Trophoblast cell (in vitro differentiated cells and primary cell): ENCODE measurements around the gene MUC15.

Experiments used
- DNase-seq, 2 donors: peaks; one replicate each; pipeline ENCODE4 v3.0.0-alpha.2; 2016
- H2AFZ ChIP-seq: 2 replicates; pipeline ENCODE4 v1.6.1; 2013; ENCODE audit warnings: low read length, moderate library complexity, mild to moderate bottlenecking; ENCODE audit not compliant: insufficient read depth, poor library complexity
- H2AK5ac ChIP-seq: 2 replicates; pipeline ENCODE4 v1.6.1; 2013; ENCODE audit warnings: mild to moderate bottlenecking, low read length
- H2BK120ac ChIP-seq: 2 replicates; pipeline ENCODE4 v1.6.1; 2013; ENCODE audit warnings: low read length, mild to moderate bottlenecking, moderate library complexity; ENCODE audit not compliant: insufficient read depth, poor library complexity
- H2BK12ac ChIP-seq: 2 replicates; pipeline ENCODE4 v1.6.1; 2013; ENCODE audit warnings: mild to moderate bottlenecking, low read length, moderate library complexity
- H2BK5ac ChIP-seq: 2 replicates; pipeline ENCODE4 v1.6.1; 2013; ENCODE audit warnings: low read length, low read depth, moderate library complexity, mild to moderate bottlenecking; ENCODE audit not compliant: poor library complexity
- H3K14ac ChIP-seq: 2 replicates; pipeline ENCODE4 v1.6.1; 2013; ENCODE audit warnings: mild to moderate bottlenecking, low read length
- H3K18ac ChIP-seq: 2 replicates; pipeline ENCODE4 v1.6.1; 2013; ENCODE audit warnings: mild to moderate bottlenecking, low read length
- H3K23ac ChIP-seq: 2 replicates; pipeline ENCODE4 v1.6.1; 2013; ENCODE audit warnings: low read length
- H3K27ac ChIP-seq: 2 replicates; pipeline ENCODE4 v1.5.1; 2013; ENCODE audit warnings: low read depth, mild to moderate bottlenecking, inconsistent platforms, low read length, moderate library complexity
- H3K27me3 ChIP-seq: 2 replicates; pipeline ENCODE4 v1.6.1; 2013; ENCODE audit warnings: inconsistent platforms, mild to moderate bottlenecking, low read length, moderate library complexity; ENCODE audit not compliant: insufficient read depth
- H3K36me3 ChIP-seq, 2 experiments: 1 replicate in 1 of 2; 2 replicates in 1 of 2; pipeline ENCODE4 v1.6.1; 2013; ENCODE audit warnings: low read length in 2 of 2, mild to moderate bottlenecking in 2 of 2, moderate library complexity in 1 of 2; ENCODE audit not compliant: insufficient read depth in 2 of 2, control insufficient read depth in 1 of 2
- H3K4ac ChIP-seq: 2 replicates; pipeline ENCODE4 v1.6.1; 2013; ENCODE audit warnings: low read depth, mild to moderate bottlenecking, low read length, moderate library complexity
- H3K4me1 ChIP-seq, 2 experiments: 1 replicate in 1 of 2; 2 replicates in 1 of 2; pipeline ENCODE4 v1.6.1; 2013; ENCODE audit warnings: low read length in 2 of 2, mild to moderate bottlenecking in 2 of 2, moderate library complexity in 1 of 2; ENCODE audit not compliant: insufficient read depth in 2 of 2, control insufficient read depth in 1 of 2
- H3K4me2 ChIP-seq: 2 replicates; pipeline ENCODE4 v1.6.1; 2013; ENCODE audit warnings: inconsistent platforms, mild to moderate bottlenecking, low read length, moderate library complexity
- H3K4me3 ChIP-seq: 2 replicates; pipeline ENCODE4 v1.5.1; 2013; ENCODE audit warnings: mild to moderate bottlenecking, low read depth, low read length, inconsistent platforms
- H3K79me1 ChIP-seq: one replicate; pipeline ENCODE4 v1.6.1; 2013; ENCODE audit warnings: low read length
- H3K79me2 ChIP-seq: 2 replicates; pipeline ENCODE4 v1.6.1; 2013; ENCODE audit warnings: low read length, mild to moderate bottlenecking; ENCODE audit not compliant: control insufficient read depth, insufficient read depth, poor library complexity
- H3K9ac ChIP-seq: 2 replicates; pipeline ENCODE4 v1.6.1; 2013; ENCODE audit warnings: mild to moderate bottlenecking, low read length
- H3K9me3 ChIP-seq: 2 replicates; pipeline ENCODE4 v1.6.1; 2013; ENCODE audit warnings: low read depth, mild to moderate bottlenecking, control low read depth, inconsistent platforms, low read length; ENCODE audit not compliant: insufficient read depth
- H4K12ac ChIP-seq: 2 replicates; pipeline ENCODE4 v1.6.1; 2013; ENCODE audit warnings: low read depth, mild to moderate bottlenecking, low read length, moderate library complexity
- H4K8ac ChIP-seq: 2 replicates; pipeline ENCODE4 v1.6.1; 2013; ENCODE audit warnings: low read depth, mild to moderate bottlenecking, low read length, moderate library complexity
- H4K91ac ChIP-seq: one replicate; pipeline ENCODE4 v1.6.1; 2013; ENCODE audit warnings: low read depth, mild to moderate bottlenecking, low read length, moderate library complexity
- WGBS: extraction: QIAGEN DNeasy Blood & Tissue Kit; methylation state at CpG from one replicate; pipeline ENCODE4 v1.1.7; 2013; ENCODE audit warnings: missing lambda C conversion rate; ENCODE audit not compliant: insufficient read length, insufficient coverage; ENCODE audit errors: extremely low coverage; 5-methylcytosine and 5-hydroxymethylcytosine counted together

Gene MUC15

DNA sequence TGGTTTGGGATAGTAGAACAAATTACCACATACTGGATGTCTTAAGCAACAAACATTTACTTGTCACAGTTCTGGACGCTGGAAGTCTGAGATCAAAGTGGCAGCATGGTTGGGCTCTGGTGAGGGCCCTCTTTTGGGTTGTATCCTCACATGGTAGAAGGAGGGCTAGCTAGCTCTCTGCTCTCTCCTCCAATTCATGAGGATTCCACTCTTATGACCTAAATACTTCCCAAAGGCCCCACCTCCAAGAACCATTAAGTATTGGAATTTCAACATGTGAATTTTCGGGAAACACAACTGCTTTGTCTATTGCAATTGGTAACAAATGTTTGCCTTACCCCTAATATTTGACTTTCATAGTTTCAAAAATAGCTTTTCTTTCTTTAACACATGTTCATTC is 52.6 kb downstream of the MUC15 start:
- Histone ChIP-seq H3K23ac (no peak overlapping the region), H3K9me3 (no peaks in the 10 kb centered on the region), H3K36me3 (no peaks in the 10 kb centered on the region), H3K4me2 (no peak overlapping the region), H3K79me1 (no peaks in the 10 kb centered on the region), H3K27me3 (no peaks in the 10 kb centered on the region), H2BK5ac (no peak overlapping the region), H3K4ac (no peak overlapping the region), H3K9ac (no peak overlapping the region), H4K8ac (no peak overlapping the region), H3K14ac (no peak overlapping the region), H2BK120ac (no peak overlapping the region), H4K91ac (no peak overlapping the region), H4K12ac (no peak overlapping the region), H2AFZ (no peak overlapping the region), H2BK12ac (no peak overlapping the region), H3K79me2 (no peaks in the 10 kb centered on the region), H2AK5ac (no peak overlapping the region), H3K4me1 (no peaks in the 10 kb centered on the region), H3K18ac (no peak overlapping the region), H3K27ac (no peak overlapping the region), H3K4me3 (no peak overlapping the region)
- no CpG with 5 or more reads among the region's 2 CpGs for WGBS
- no peak for DNase-seq

GRCh38 chr11:26512196-26512595 is 59.9 kb downstream of the MUC15 start:
- Histone ChIP-seq H2AK5ac (no peak overlapping the region), H3K4ac (no peak overlapping the region), H2AFZ (no peak overlapping the region), H2BK12ac (no peak overlapping the region), H4K8ac (no peak overlapping the region), H3K4me3 (no peak overlapping the region), H3K14ac (no peak overlapping the region), H3K18ac (no peak overlapping the region), H3K79me1 (no peaks in the 10 kb centered on the region), H3K27me3 (no peaks in the 10 kb centered on the region), H3K36me3 (no peaks in the 10 kb centered on the region), H3K23ac (no peak overlapping the region), H4K91ac (no peak overlapping the region), H3K9ac (no peak overlapping the region), H3K9me3 (no peaks in the 10 kb centered on the region), H3K27ac (no peak overlapping the region), H2BK120ac (no peak overlapping the region), H4K12ac (no peak overlapping the region), H3K4me1 (no peaks in the 10 kb centered on the region), H3K4me2 (no peak overlapping the region), H2BK5ac (no peak overlapping the region), H3K79me2 (no peaks in the 10 kb centered on the region)
- DNase-seq: no peak
- no CpG with 5 or more reads among the region's 2 CpGs for WGBS

DNA sequence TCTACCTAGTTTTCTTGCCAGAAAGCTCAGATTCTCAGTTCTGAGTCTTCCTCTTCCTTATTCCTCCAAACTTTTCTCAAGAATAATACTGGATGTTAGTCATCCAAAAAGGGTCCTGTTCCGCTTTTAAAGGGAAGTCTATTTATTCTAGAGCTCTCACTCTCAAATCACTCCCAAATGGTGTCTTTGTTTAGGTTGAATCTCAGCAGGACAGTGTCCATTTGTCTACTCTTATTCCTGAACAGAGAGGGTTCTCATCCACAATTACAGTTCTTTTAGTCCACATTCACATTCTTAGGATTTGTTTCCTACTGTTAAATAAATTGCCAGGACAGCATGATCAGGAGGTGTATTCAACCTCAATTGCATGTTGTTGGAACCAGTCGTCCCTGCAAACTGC is 61.3 kb downstream of the MUC15 start:
- no peak overlapping the region for H3K4me2 ChIP-seq
- no CpG with 5 or more reads among the region's 2 CpGs for WGBS
- no peak for DNase-seq
- no peak overlapping the region for H2AFZ ChIP-seq
- no peaks in the 10 kb centered on the region for H3K79me2 ChIP-seq
- no peaks in the 10 kb centered on the region for H3K79me1 ChIP-seq
- no peak overlapping the region for H3K27ac ChIP-seq
- H2BK5ac ChIP-seq: no peak overlapping the region
- H3K9me3 ChIP-seq: no peaks in the 10 kb centered on the region
- H3K4me3 ChIP-seq: no peak overlapping the region
- no peak overlapping the region for H4K12ac ChIP-seq
- no peak overlapping the region for H3K14ac ChIP-seq
- no peak overlapping the region for H3K18ac ChIP-seq
- H3K4ac ChIP-seq: no peak overlapping the region
- H3K4me1 ChIP-seq: no peaks in the 10 kb centered on the region
- no peak overlapping the region for H4K91ac ChIP-seq
- H2AK5ac ChIP-seq: no peak overlapping the region
- H3K9ac ChIP-seq: no peak overlapping the region
- no peak overlapping the region for H4K8ac ChIP-seq
- H3K36me3 ChIP-seq: no peaks in the 10 kb centered on the region
- H3K23ac ChIP-seq: no peak overlapping the region
- no peaks in the 10 kb centered on the region for H3K27me3 ChIP-seq
- H2BK120ac ChIP-seq: no peak overlapping the region
- H2BK12ac ChIP-seq: no peak overlapping the region

DNA sequence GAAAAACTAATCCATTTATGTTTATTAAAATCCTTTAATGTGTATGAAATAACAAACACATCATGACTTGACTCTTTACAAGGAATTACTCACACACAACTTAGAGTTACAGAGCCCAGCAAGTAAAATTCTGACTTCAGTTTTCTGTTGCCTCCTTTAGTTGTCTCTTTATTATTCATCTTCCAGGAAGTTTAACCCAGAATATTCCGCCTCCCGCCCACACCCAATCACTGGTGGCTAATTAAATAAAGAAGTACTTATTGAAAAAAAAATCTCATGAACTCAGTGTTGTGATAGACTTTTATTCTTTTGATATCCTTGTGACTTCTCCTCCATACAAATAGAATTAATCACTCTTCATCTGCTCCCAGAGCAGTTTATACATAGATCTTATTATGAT is 61.9 kb downstream of the MUC15 start:
- no peaks in the 10 kb centered on the region for H3K79me1 ChIP-seq
- H4K8ac ChIP-seq: no peak overlapping the region
- no peaks in the 10 kb centered on the region for H3K79me2 ChIP-seq
- H3K27me3 ChIP-seq: no peaks in the 10 kb centered on the region
- no peak overlapping the region for H4K12ac ChIP-seq
- H2BK5ac ChIP-seq: no peak overlapping the region
- no peak overlapping the region for H2AFZ ChIP-seq
- H3K23ac ChIP-seq: no peak overlapping the region
- WGBS: no CpG with 5 or more reads among the region's 2 CpGs
- no peak overlapping the region for H3K4ac ChIP-seq
- H3K14ac ChIP-seq: no peak overlapping the region
- no peak overlapping the region for H3K4me3 ChIP-seq
- H3K9ac ChIP-seq: no peak overlapping the region
- H4K91ac ChIP-seq: no peak overlapping the region
- no peak overlapping the region for H2AK5ac ChIP-seq
- no peaks in the 10 kb centered on the region for H3K9me3 ChIP-seq
- no peak overlapping the region for H2BK120ac ChIP-seq
- no peaks in the 10 kb centered on the region for H3K4me1 ChIP-seq
- H3K18ac ChIP-seq: no peak overlapping the region
- no peaks in the 10 kb centered on the region for H3K36me3 ChIP-seq
- DNase-seq: no peak
- no peak overlapping the region for H3K27ac ChIP-seq
- no peak overlapping the region for H2BK12ac ChIP-seq
- no peak overlapping the region for H3K4me2 ChIP-seq
